Hepatocyte (in vitro differentiated cells): Measurements from ENCODE around the gene INPP5K. TPM values are rescaled to one million over a fixed set of nuclear protein-coding genes. Genes with fewer than 3 reads are reported as not detected.

Experiments
- DNase-seq: peaks from one replicate; pipeline ENCODE4 v3.0.0-alpha.2; 2016; ENCODE audit warnings: low spot score
- H2AFZ ChIP-seq: fragments of 200-600 bp; sonication (generic); 2 replicates; pipeline ENCODE4 v1.6.0; 2016; ENCODE audit warnings: antibody characterized with exemption, mild to moderate bottlenecking
- H3K27ac ChIP-seq: fragments of 200-600 bp; sonication (generic); 2 replicates; pipeline ENCODE4 v1.5.1; 2016; ENCODE audit warnings: mild to moderate bottlenecking
- H3K27me3 ChIP-seq: fragments of 200-600 bp; sonication (generic); 2 replicates; pipeline ENCODE4 v1.6.1; 2016
- H3K36me3 ChIP-seq: fragments of 200-600 bp; sonication (generic); replicated peaks from 2 replicates; pipeline ENCODE4 v1.5.1; 2016; ENCODE audit warnings: low read depth; ENCODE audit not compliant: insufficient read depth
- H3K4me1 ChIP-seq: fragments of 200-600 bp; sonication (generic); 2 replicates; pipeline ENCODE4 v1.5.1; 2016; ENCODE audit warnings: mild to moderate bottlenecking, moderate library complexity; ENCODE audit not compliant: insufficient read depth
- H3K4me2 ChIP-seq: fragments of 200-600 bp; sonication (generic); 2 replicates; pipeline ENCODE4 v1.6.0; 2016
- H3K4me3 ChIP-seq: fragments of 200-600 bp; sonication (generic); 2 replicates; pipeline ENCODE4 v1.5.1; 2016; ENCODE audit warnings: mild to moderate bottlenecking
- H3K79me2 ChIP-seq: fragments of 200-600 bp; sonication (generic); 2 replicates; pipeline ENCODE4 v1.6.0; 2017; ENCODE audit warnings: mild to moderate bottlenecking
- H3K9me2 ChIP-seq: fragments of 200-600 bp; sonication (generic); replicated peaks from 2 replicates; pipeline ENCODE4 v1.6.0; 2017; ENCODE audit warnings: mild to moderate bottlenecking; ENCODE audit not compliant: insufficient read depth
- H3K9me3 ChIP-seq: fragments of 200-600 bp; sonication (generic); 2 replicates; pipeline ENCODE4 v1.5.1; 2016; ENCODE audit warnings: low read depth, mild to moderate bottlenecking
- H4K20me1 ChIP-seq: fragments of 200-600 bp; sonication (generic); 2 replicates; pipeline ENCODE4 v1.6.0; 2016; ENCODE audit warnings: mild to moderate bottlenecking; ENCODE audit not compliant: insufficient read depth, poor library complexity, severe bottlenecking
- EZH2 ChIP-seq: fragments of 200-600 bp; sonication (generic); IDR thresholded peaks from 2 replicates; pipeline ENCODE4 v1.6.1; 2016; ENCODE audit warnings: antibody characterized with exemption, mild to moderate bottlenecking, borderline replicate concordance
- EZH2phosphoT487 ChIP-seq: fragments of 200-600 bp; sonication (generic); IDR thresholded peaks from one replicate; pipeline ENCODE4 v1.6.1; 2018; ENCODE audit warnings: antibody characterized with exemption, mild to moderate bottlenecking, low read depth, moderate library complexity; ENCODE audit not compliant: unreplicated experiment, severe bottlenecking
- WGBS: methylation state at CpG from one replicate; pipeline ENCODE4 v1.1.6; 2016; ENCODE audit warnings: low lambda C conversion rate; ENCODE audit errors: missing lambda C conversion rate; 5-methylcytosine and 5-hydroxymethylcytosine counted together
- polyA plus RNA-seq: library from polyadenylated mRNA; unstranded; fragments of >200 nt; fragmentation: Nextera tagmentation; extraction: Ambion mirVana; gene quantifications from 2 replicates; pipeline ENCODE4 v1.2.1, GENCODE V29; 2016
- total RNA-seq: library from RNA; depleted of rRNA; stranded (reverse); fragments of >200 nt; gene quantifications from 2 replicates; pipeline ENCODE4 v1.2.3, GENCODE V29; 2014
- TF ChIP-seq, protein P1 (sequence below): fragments of 200-600 bp; sonication (generic); IDR thresholded peaks from 2 replicates; pipeline ENCODE4 v1.5.1; 2016; ENCODE audit warnings: antibody characterized with exemption, mild to moderate bottlenecking; ENCODE audit not compliant: poor library complexity

Gene INPP5K
- total and polyA plus RNA-seq, 2 experiments from 2014 or later: 34.7 to 40.4 TPM

DNA sequence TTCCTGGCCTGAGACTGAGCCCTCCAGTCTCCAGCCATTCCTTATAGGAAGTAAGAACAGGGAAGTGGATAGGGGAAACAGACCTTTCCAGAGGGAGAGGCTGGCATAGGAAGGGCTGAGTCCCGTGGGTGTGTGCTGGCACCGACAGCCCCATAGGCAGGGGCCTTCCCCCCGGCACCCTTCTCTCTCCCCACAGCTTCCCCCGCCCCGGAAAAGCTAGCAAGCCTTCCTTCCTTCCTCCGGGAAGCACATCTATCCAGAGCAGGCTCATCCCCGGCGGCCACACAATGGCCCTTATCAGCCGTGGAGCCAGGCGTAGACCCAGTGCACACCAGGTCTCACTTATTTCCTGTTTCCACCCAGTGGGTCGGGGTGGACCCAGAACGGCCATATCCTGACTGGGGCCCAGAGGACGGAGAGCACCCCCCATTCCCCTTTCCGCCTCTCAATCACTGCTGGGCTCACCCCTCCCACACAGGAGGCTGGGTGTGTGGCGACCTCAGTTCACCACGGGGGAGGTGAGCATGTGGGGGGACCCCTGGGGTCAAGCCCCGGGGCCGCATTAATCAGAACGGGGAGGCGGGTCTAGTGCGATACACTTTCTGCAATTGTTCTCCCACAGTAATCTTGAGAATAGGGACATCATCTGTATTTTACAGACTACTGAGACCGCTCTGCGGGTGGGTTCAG, 23.0 kb downstream of the INPP5K start:
- TF ChIP-seq EZH2phosphoT487 (no peak), EZH2 (no peak)
- TF ChIP-seq, protein P1, sequence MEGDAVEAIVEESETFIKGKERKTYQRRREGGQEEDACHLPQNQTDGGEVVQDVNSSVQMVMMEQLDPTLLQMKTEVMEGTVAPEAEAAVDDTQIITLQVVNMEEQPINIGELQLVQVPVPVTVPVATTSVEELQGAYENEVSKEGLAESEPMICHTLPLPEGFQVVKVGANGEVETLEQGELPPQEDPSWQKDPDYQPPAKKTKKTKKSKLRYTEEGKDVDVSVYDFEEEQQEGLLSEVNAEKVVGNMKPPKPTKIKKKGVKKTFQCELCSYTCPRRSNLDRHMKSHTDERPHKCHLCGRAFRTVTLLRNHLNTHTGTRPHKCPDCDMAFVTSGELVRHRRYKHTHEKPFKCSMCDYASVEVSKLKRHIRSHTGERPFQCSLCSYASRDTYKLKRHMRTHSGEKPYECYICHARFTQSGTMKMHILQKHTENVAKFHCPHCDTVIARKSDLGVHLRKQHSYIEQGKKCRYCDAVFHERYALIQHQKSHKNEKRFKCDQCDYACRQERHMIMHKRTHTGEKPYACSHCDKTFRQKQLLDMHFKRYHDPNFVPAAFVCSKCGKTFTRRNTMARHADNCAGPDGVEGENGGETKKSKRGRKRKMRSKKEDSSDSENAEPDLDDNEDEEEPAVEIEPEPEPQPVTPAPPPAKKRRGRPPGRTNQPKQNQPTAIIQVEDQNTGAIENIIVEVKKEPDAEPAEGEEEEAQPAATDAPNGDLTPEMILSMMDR: no peak
- WGBS: 75% methylated on average over 20 of the region's 23 CpGs
- H3K4me3 ChIP-seq: no peak overlapping the region
- H3K27me3 ChIP-seq: no peaks in the 10 kb centered on the region
- no peak overlapping the region for H2AFZ ChIP-seq
- peak overlapping the region; percentile 99 for H3K4me2 ChIP-seq
- H3K27ac ChIP-seq: no peak overlapping the region
- DNase-seq: no peak
- no peaks in the 10 kb centered on the region for H4K20me1 ChIP-seq
- peaks cover 26% of the 10 kb centered on the region for H3K79me2 ChIP-seq
- H3K9me3 ChIP-seq: no peaks in the 10 kb centered on the region
- no peaks in the 10 kb centered on the region for H3K9me2 ChIP-seq
- no peaks in the 10 kb centered on the region for H3K36me3 ChIP-seq
- peaks cover 29% of the 10 kb centered on the region for H3K4me1 ChIP-seq

DNA sequence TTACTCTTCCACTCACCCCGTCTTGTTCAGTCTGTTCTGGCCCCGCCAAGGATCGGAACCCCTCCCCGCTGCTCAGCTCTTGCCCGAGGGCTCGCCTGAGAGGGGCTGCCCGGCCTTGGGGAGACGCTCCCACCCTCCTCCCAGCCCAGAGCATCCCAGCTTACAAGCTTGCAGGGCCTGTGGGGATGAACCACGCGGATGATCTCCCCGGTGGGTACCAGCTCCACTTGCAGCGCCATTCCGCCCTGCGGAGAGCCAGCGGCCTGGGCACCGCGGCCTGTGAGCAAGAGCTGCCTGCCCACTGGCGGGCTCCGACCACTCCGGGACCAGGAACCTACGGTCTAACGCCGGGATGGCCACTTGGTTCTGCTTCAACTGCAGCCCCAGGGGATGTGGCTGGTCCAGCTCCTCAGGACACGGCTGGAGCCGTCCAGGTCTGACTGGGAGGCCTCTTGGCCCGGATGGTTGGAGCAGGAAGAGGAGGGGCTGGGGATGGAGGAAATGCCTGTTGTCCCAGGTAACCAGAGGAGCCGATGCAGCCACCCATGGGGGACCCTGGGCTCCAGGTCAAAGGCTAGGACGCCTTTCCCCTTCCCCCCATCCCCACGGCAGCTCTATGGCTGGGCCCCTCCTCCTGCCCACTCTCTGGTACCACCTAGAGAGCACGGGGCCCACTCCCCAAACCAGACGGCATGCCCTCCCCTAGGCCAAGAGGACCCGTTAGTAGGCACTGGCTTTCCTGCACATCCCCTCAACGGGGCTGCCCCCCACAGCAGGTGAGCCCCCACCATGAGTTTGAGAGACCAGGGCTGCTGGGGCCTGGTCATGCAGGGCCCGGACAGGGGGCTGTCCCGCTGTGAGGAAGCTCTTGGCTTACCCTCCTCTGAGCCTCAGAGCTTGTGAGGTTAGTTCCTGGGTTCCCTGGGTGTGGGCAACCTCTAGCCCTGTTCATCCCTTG, 23.9 kb downstream of the INPP5K start, which contains the start of gene MYO1C:
Gene MYO1C, minus strand, starts transcription at position 438 of the 958 bp plus-strand sequence. Its CDS starts 199 bp downstream, at position 239.
- H2AFZ ChIP-seq: peak within 1 kb of the TSS; percentile 66

DNA sequence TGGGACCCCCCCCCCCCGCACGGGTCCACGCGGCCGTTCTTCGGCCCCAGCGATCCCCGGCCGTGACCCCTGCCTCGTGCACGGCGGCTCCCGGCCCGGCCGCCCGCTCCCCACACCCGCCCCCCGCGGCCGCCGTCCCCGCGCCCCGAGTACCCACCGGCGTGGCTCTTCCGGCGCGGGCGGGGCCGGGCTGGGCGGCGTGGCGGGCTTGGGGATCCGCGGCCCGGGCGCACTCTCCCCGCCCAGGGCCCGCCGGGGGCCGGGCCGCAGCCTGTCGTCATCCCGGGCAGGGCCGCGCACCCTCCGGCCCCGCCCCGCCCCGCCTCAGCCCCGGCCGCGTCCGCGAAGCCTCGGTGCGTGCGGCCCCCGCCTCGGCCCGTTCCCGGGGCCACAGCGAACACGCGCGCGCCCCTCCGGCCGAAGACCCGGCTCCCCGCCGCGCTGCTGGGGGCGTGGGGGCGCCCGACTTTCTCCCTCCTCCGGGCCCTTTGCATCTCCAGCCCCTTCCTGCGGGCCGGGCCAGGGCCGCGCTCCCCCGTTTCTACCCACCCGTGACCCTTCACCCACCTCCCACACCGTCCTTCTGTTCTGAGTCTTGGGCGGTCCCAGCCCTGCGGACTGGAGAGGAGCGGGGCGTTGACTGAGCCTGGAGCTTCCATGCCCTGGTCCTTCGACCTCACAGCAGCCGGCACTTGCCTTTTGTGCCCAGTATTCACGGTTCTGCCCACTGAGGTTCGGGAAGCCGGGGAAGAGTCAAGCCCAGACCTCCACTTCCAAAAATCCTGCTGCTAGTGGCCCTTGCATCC, 24.8 kb downstream of the INPP5K start:
- H3K9me2 ChIP-seq: no peaks in the 10 kb centered on the region
- H3K4me1 ChIP-seq: peaks cover 40% of the 10 kb centered on the region
- peak; percentile 88 for DNase-seq
- H3K9me3 ChIP-seq: no peaks in the 10 kb centered on the region
- TF ChIP-seq, protein P1: no peak
- TF ChIP-seq EZH2phosphoT487: no peak
- no peak for TF ChIP-seq EZH2
- H3K27me3 ChIP-seq: no peaks in the 10 kb centered on the region
- H3K4me2 ChIP-seq: peak overlapping the region; percentile 99
- WGBS: 8% methylated on average over 22 of the region's 94 CpGs
- H3K79me2 ChIP-seq: peaks cover 26% of the 10 kb centered on the region
- H2AFZ ChIP-seq: peak overlapping the region; percentile 83
- H3K4me3 ChIP-seq: peak overlapping the region; percentile 70
- no peaks in the 10 kb centered on the region for H4K20me1 ChIP-seq
- H3K36me3 ChIP-seq: no peaks in the 10 kb centered on the region
- H3K27ac ChIP-seq: peak overlapping the region; percentile 88

More for the DNA sequence above, 23.9 kb downstream of the INPP5K start, which contains the start of gene MYO1C:
- 57% methylated on average over 35 of the region's 35 CpGs for WGBS
- H3K27me3 ChIP-seq: no peaks in the 10 kb centered on the region
- peak within 1 kb of the TSS; percentile 71 for H3K27ac ChIP-seq
- H3K4me3 ChIP-seq: peak within 1 kb of the TSS; percentile 61
- H3K36me3 ChIP-seq: no peaks in the 10 kb centered on the region
- no peak for DNase-seq
- H4K20me1 ChIP-seq: no peaks in the 10 kb centered on the region
- peak within 1 kb of the TSS; percentile 99 for H3K4me2 ChIP-seq
- no peaks in the 10 kb centered on the region for H3K9me2 ChIP-seq
- peaks cover 26% of the 10 kb centered on the region for H3K79me2 ChIP-seq
- no peaks in the 10 kb centered on the region for H3K9me3 ChIP-seq
- TF ChIP-seq, protein P1: no peak
- TF ChIP-seq EZH2phosphoT487 (no peak), EZH2 (no peak)
- peaks cover 33% of the 10 kb centered on the region for H3K4me1 ChIP-seq
